ENCODE results near the gene CAPS.

The CAPS gene

DNA sequence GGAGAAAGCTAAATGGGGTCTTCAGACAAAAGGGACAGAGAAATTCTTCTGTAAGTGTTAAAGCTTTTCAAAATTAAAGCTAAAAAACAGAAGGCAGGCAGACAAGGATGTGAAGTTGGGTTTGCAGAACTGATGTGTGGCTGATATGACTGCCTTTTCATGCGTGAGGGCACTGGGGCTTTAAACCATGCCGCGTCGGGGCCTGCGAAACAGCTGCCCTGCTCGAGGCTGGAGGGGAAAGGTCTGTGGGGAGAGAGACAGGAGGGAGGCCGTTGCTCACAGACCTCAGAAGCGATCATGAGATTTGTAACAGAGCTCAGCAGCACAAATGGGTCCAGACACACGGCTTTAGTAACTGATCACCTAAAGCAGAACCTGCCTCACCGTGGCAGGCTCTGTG, 23.5 kb downstream of the CAPS start:
- TF ChIP-seq, protein P1, sequence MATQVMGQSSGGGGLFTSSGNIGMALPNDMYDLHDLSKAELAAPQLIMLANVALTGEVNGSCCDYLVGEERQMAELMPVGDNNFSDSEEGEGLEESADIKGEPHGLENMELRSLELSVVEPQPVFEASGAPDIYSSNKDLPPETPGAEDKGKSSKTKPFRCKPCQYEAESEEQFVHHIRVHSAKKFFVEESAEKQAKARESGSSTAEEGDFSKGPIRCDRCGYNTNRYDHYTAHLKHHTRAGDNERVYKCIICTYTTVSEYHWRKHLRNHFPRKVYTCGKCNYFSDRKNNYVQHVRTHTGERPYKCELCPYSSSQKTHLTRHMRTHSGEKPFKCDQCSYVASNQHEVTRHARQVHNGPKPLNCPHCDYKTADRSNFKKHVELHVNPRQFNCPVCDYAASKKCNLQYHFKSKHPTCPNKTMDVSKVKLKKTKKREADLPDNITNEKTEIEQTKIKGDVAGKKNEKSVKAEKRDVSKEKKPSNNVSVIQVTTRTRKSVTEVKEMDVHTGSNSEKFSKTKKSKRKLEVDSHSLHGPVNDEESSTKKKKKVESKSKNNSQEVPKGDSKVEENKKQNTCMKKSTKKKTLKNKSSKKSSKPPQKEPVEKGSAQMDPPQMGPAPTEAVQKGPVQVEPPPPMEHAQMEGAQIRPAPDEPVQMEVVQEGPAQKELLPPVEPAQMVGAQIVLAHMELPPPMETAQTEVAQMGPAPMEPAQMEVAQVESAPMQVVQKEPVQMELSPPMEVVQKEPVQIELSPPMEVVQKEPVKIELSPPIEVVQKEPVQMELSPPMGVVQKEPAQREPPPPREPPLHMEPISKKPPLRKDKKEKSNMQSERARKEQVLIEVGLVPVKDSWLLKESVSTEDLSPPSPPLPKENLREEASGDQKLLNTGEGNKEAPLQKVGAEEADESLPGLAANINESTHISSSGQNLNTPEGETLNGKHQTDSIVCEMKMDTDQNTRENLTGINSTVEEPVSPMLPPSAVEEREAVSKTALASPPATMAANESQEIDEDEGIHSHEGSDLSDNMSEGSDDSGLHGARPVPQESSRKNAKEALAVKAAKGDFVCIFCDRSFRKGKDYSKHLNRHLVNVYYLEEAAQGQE (IDR thresholded peaks at IDR 0.05; ENCODE audit: insufficient read depth in 1 of 2, low read depth in 2 of 2, low read length in 2 of 2), result no peak
- no peak for TF ChIP-seq TAF1 (IDR thresholded peaks at IDR 0.05; ENCODE audit: borderline replicate concordance, insufficient read depth, low read length)

DNA sequence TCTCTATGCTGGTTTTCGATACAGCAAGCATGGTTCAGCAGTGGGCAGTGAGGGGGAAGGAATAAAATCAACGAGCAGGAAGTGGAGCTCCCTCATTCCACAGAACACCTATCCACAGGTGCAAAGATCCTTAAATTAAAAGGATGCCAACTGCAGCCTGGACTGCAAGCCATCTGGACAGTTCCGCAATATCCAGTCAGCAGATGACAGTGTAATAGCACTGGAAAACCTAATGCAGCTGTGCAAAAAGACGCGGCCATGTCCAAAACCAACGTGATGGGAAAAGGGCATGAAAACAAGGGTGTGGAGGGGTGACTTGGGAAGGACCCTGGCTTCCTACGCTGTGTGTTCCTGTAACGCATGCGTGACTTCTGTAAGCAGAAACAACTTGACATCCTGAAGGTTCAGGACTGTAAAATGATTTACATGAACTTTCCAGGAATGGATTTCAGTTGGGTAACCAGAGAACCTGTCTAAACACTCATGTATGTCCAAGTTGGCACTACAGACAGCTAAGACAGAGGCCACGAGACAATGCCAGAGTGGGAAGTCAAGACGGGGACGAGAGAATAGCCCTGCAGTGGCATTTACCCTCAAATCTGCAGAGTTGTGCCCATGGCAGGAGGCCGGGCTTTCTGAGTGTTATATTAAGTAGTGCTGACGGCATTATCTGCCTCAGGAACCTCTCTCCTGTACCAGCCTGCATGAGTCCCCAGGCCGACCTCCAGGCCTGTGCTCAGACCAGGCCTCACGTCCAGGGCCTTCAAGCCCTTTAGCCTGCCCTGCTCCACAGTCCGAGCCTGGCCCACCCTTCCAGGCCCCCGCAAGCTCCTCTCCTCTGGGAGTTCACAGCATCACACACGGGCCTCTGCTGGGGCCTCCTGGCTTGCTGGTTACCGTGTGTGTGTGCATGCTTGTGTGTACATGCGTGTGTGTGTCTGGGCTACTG, 26.5 kb downstream of the CAPS start:
- no peak for TF ChIP-seq FOXP2 (optimal IDR thresholded peaks at IDR 0.05; ENCODE audit: borderline replicate concordance, extremely low read depth, extremely low read length, insufficient read depth)
- no peak for TF ChIP-seq TAF1 (IDR thresholded peaks at IDR 0.05; ENCODE audit: borderline replicate concordance, insufficient read depth, low read length)
- TF ChIP-seq POLR2AphosphoS5 (IDR thresholded peaks at IDR 0.05; ENCODE audit: low read depth, low read length), result no peak
- TF ChIP-seq, protein P1 (IDR thresholded peaks at IDR 0.05; ENCODE audit: insufficient read depth in 1 of 2, low read depth in 2 of 2, low read length in 2 of 2), result no peak

DNA sequence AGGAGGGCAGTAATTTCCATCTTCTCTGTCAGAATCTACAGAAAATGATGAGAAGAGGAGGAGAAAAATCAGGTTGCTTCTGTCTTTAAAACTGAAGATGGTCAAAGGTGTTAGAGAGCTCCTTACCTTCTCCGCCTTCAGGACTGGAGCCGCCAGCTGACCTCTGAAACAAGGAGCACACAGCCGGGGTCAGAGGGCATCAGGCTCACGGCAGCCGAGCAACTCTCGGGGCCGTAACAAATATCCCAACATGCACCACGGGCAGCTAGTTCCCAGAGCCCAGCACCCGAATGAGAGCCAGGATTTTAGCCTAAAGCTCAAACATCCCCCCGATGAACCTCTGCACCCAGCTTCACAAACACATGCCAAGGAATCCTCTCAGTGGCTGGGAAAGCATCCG, 27.6 kb downstream of the CAPS start:
- TF ChIP-seq, protein P1 (IDR thresholded peaks at IDR 0.05; ENCODE audit: insufficient read depth in 1 of 2, low read depth in 2 of 2, low read length in 2 of 2), result no peak

DNA sequence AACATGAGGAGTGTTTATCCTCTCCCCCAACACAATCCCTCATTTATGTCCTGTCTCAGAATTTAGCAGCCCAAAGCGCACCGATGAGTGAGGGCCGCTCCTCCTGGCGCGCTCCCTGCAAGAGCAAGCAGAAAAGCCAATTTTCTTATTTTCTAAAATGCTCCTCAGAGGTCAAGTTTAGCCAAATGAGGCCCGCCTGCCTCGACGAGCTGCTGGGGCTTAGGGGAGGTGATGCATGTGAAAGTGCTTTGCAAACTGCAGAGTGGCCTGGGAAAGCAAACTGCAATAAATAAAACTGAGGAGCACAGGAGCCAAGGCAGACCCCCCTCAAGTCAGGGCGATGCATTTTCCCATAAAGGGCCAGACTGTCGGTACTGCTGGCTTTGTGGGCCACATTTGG, 29.0 kb downstream of the CAPS start:
- TF ChIP-seq TAF1 (IDR thresholded peaks at IDR 0.05; ENCODE audit: borderline replicate concordance, insufficient read depth, low read length), result no peak
- no peak for TF ChIP-seq SIN3A (IDR thresholded peaks at IDR 0.05; ENCODE audit: borderline replicate concordance, insufficient read depth, low read length)
- TF ChIP-seq, protein P1 (IDR thresholded peaks at IDR 0.05; ENCODE audit: insufficient read depth in 1 of 2, low read depth in 2 of 2, low read length in 2 of 2), result no peak
- no peak for TF ChIP-seq POLR2AphosphoS5 (IDR thresholded peaks at IDR 0.05; ENCODE audit: low read depth, low read length)
- no peak for TF ChIP-seq FOXP2 (optimal IDR thresholded peaks at IDR 0.05; ENCODE audit: borderline replicate concordance, extremely low read depth, extremely low read length, insufficient read depth)

DNA sequence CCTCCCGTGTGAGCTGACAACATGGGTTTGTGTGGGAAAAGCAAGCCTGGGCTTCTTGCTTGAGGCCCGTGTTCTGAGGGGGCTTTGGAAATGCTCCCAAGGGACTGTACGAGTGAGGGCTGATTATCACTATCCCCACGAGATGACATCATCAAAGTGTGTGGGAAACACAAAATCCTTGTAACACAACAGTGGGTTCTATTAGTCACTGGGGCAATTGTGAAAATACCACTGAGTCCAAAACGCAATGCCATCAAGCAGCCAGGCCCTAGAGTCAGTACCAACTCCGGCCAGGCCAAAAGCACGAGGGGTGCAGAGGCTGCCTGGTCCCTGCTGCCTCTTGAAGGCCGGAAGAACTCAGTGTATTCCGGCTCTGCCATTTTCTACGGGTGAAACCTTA, 29.6 kb downstream of the CAPS start:
- TF ChIP-seq, protein P1 (IDR thresholded peaks at IDR 0.05; ENCODE audit: insufficient read depth in 1 of 2, low read depth in 2 of 2, low read length in 2 of 2), result no peak
- TF ChIP-seq TAF1 (IDR thresholded peaks at IDR 0.05; ENCODE audit: borderline replicate concordance, insufficient read depth, low read length) (no peak), FOXP2 (optimal IDR thresholded peaks at IDR 0.05; ENCODE audit: borderline replicate concordance, extremely low read depth, extremely low read length, insufficient read depth) (no peak), POLR2AphosphoS5 (IDR thresholded peaks at IDR 0.05; ENCODE audit: low read depth, low read length) (no peak), SIN3A (IDR thresholded peaks at IDR 0.05; ENCODE audit: borderline replicate concordance, insufficient read depth, low read length) (no peak)

All from PFSK-1 (cell line).